Measurements from ENCODE around the gene S1PR1.

DNA sequence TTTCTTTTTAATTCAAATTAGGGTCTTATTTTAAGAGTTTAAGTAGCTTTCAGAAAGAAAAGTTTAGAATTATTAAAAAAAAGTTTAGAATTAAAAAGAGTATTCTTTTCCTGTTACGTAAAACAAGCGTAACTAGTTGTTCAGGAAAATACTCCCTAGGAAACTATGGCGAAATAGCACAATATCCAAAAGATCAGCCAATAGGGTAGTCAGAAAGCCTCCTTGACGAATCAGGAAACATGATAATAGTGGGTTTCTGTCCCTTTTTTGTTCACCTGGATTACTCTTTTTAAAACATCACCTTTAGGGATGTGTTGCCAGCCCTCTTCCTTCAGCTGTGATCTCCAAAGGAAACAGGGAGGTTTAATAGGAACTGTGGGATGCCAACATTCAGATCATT lies 25.2 kb downstream of the S1PR1 start:
- TF ChIP-seq CTCF (IDR thresholded peaks at IDR 0.05; ENCODE audit: extremely low read depth in 1 of 2, insufficient read depth in 1 of 2, low read depth in 1 of 2, low read length in 2 of 2) = no peak
- no peak for TF ChIP-seq POLR2A (IDR thresholded peaks at IDR 0.05; ENCODE audit: low read depth, low read length)
- TF ChIP-seq JUN (IDR thresholded peaks at IDR 0.05; ENCODE audit: borderline replicate concordance, insufficient read depth, insufficient read length, low read depth) = no peak
- no peak for TF ChIP-seq POLR2AphosphoS5 (IDR thresholded peaks at IDR 0.05; ENCODE audit: insufficient read depth, low read depth, low read length)
- no peak for TF ChIP-seq EZH2 (IDR thresholded peaks at IDR 0.05; ENCODE audit: borderline replicate concordance, low read depth, low read length, severe bottlenecking)
- TF ChIP-seq, protein P1, sequence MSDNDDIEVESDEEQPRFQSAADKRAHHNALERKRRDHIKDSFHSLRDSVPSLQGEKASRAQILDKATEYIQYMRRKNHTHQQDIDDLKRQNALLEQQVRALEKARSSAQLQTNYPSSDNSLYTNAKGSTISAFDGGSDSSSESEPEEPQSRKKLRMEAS (IDR thresholded peaks at IDR 0.05; ENCODE audit: insufficient read depth, insufficient read length) = no peak
- no peak for TF ChIP-seq MYC (IDR thresholded peaks at IDR 0.05; ENCODE audit: low read depth, low read length)
- TF ChIP-seq FOS (IDR thresholded peaks at IDR 0.05; ENCODE audit: borderline replicate concordance, insufficient read depth, low read length) = no peak
- no peak for TF ChIP-seq GATA2 (IDR thresholded peaks at IDR 0.05; ENCODE audit: insufficient read depth, insufficient read length, low read depth, low read length)

All from endothelial cell of umbilical vein (primary cell).